Measurements from ENCODE around the gene BRS3. TPM values are rescaled to one million over a fixed set of nuclear protein-coding genes. Genes with fewer than 3 reads are reported as not detected.

The BRS3 gene
- total RNA-seq, 1 donor from 2014 or later: not detected

DNA sequence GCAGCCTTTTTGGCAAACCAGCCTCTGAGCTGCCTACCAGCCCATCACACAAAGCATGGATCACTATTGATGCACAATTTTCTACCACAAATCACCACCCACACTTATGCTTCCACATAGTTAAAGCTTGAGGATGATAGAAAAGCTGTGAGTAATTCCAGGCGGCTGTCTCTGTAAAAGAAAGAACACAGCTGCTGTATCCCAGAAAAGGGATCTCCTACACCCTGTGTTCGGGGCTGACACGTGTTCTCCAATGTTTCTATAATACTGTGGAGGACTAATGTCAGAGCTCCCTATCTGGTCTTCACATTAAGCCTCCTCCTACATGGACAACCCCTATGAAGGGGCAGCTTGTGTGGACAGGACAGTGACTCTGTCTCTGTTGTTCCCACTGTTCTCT, 12.5 kb upstream of the BRS3 start:
- H3K4me1 Mint-ChIP-seq (ENCODE audit: unreplicated experiment): no peaks in the 10 kb centered on the region
- no peak for DNase-seq (ENCODE audit: extremely low spot score, unreplicated experiment)
- no peak overlapping the region for H3K27ac Mint-ChIP-seq
- no peaks in the 10 kb centered on the region for H3K36me3 Mint-ChIP-seq
- H3K9me3 Mint-ChIP-seq: no peaks in the 10 kb centered on the region
- no peaks in the 10 kb centered on the region for H3K27me3 Mint-ChIP-seq
- H3K4me3 Mint-ChIP-seq: no peak overlapping the region
- TF ChIP-seq, protein P1, sequence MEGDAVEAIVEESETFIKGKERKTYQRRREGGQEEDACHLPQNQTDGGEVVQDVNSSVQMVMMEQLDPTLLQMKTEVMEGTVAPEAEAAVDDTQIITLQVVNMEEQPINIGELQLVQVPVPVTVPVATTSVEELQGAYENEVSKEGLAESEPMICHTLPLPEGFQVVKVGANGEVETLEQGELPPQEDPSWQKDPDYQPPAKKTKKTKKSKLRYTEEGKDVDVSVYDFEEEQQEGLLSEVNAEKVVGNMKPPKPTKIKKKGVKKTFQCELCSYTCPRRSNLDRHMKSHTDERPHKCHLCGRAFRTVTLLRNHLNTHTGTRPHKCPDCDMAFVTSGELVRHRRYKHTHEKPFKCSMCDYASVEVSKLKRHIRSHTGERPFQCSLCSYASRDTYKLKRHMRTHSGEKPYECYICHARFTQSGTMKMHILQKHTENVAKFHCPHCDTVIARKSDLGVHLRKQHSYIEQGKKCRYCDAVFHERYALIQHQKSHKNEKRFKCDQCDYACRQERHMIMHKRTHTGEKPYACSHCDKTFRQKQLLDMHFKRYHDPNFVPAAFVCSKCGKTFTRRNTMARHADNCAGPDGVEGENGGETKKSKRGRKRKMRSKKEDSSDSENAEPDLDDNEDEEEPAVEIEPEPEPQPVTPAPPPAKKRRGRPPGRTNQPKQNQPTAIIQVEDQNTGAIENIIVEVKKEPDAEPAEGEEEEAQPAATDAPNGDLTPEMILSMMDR (conservative IDR thresholded peaks at IDR 0.05): no peak

- peaks cover 6% of the 10 kb centered on the region for H3K4me1 Mint-ChIP-seq (ENCODE audit: unreplicated experiment)
These were observed 11.2 kb upstream of the BRS3 start for GRCh38 chrX:136476501-136476900.

DNA sequence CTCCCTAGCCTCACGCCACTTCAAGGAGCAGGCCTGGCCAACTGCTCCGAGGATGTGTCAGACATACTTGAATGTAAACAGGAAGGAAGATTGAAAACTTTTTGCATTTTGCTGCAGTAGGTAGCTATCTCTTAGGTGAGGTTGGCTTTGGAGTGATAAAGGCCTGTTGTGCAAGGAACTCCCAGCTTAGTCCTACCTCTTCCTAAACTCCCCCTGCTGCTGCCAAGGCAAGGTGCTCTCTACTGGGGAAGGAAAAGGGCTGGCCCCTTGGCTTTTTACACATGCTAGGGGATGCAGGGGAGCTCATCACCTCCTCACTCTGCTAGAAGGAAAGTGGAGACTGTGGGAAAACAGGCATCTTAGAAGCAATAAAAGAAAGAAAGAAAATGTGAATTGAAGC, 10.7 kb upstream of the BRS3 start:
- TF ChIP-seq, protein P1 (conservative IDR thresholded peaks at IDR 0.05): no peak
- Mint-ChIP-seq H3K36me3 (no peaks in the 10 kb centered on the region), H3K4me3 (no peak overlapping the region), H3K4me1 (ENCODE audit: unreplicated experiment) (peaks cover 6% of the 10 kb centered on the region), H3K27me3 (no peaks in the 10 kb centered on the region), H3K9me3 (peaks cover 6% of the 10 kb centered on the region), H3K27ac (no peak overlapping the region)
- no peak for DNase-seq (ENCODE audit: extremely low spot score, unreplicated experiment)

More at GRCh38 chrX:136476501-136476900, 11.2 kb upstream of the BRS3 start:
- H3K27ac Mint-ChIP-seq: no peak overlapping the region
- no peaks in the 10 kb centered on the region for H3K27me3 Mint-ChIP-seq
- TF ChIP-seq, protein P1 (conservative IDR thresholded peaks at IDR 0.05): no peak
- DNase-seq (ENCODE audit: extremely low spot score, unreplicated experiment): no peak
- H3K4me3 Mint-ChIP-seq: no peak overlapping the region
- peaks cover 6% of the 10 kb centered on the region for H3K9me3 Mint-ChIP-seq
- no peaks in the 10 kb centered on the region for H3K36me3 Mint-ChIP-seq

- TF ChIP-seq, protein P1 (conservative IDR thresholded peaks at IDR 0.05): no peak
- no peak for DNase-seq (ENCODE audit: extremely low spot score, unreplicated experiment)
- Mint-ChIP-seq H3K4me3 (no peak overlapping the region), H3K27me3 (peaks cover 8% of the 10 kb centered on the region), H3K4me1 (ENCODE audit: unreplicated experiment) (peaks cover 6% of the 10 kb centered on the region), H3K36me3 (no peaks in the 10 kb centered on the region), H3K27ac (peak overlapping the region; percentile 56), H3K9me3 (peaks cover 6% of the 10 kb centered on the region)
These were observed 7.4 kb upstream of the BRS3 start for GRCh38 chrX:136480383-136480782.

DNA sequence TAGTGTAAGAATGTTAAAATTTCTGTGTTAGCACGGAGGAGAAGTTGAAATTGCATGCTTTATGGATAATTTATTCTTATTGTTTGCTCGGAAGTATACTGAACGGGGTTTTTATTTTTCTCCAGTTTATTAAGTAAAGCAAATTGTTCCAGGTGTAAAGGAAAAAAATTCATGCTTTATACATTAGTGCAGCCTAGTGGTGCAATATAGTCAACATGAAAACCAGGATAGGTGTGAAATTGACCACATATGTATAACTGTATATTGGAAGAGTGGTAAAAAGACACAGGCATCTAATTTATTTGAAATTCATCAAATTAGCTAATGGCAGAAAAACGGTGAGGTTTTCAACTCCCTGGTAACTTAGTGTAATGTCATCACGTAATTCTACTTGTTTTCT, 959 bp downstream of the BRS3 start:
- H3K4me1 Mint-ChIP-seq (ENCODE audit: unreplicated experiment): no peaks in the 10 kb centered on the region
- no peak overlapping the region for H3K4me3 Mint-ChIP-seq
- no peaks in the 10 kb centered on the region for H3K9me3 Mint-ChIP-seq
- no peak overlapping the region for H3K27ac Mint-ChIP-seq
- TF ChIP-seq, protein P1 (conservative IDR thresholded peaks at IDR 0.05): no peak
- peaks cover 43% of the 10 kb centered on the region for H3K27me3 Mint-ChIP-seq
- no peaks in the 10 kb centered on the region for H3K36me3 Mint-ChIP-seq
- no peak for DNase-seq (ENCODE audit: extremely low spot score, unreplicated experiment)

DNA sequence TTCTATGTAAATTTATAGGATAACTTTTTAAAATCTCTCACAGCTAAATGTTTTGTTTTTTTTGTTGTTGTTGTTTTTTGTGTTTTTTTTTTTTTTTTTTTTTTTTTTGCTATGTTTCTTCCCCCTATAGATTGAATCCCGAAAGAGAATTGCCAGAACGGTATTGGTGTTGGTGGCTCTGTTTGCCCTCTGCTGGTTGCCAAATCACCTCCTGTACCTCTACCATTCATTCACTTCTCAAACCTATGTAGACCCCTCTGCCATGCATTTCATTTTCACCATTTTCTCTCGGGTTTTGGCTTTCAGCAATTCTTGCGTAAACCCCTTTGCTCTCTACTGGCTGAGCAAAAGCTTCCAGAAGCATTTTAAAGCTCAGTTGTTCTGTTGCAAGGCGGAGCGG, 4.1 kb downstream of the BRS3 start:
- Mint-ChIP-seq H3K27ac (no peak overlapping the region), H3K27me3 (peaks cover 37% of the 10 kb centered on the region), H3K4me3 (no peak overlapping the region), H3K36me3 (no peaks in the 10 kb centered on the region), H3K9me3 (no peaks in the 10 kb centered on the region), H3K4me1 (ENCODE audit: unreplicated experiment) (peaks cover 4% of the 10 kb centered on the region)
- TF ChIP-seq, protein P1 (conservative IDR thresholded peaks at IDR 0.05): no peak
- no peak for DNase-seq (ENCODE audit: extremely low spot score, unreplicated experiment)
